NB4 (cell line): ENCODE results near the gene OSER1.

Experiments used
- CTCF ChIP-seq: IDR thresholded peaks from one replicate; pipeline ENCODE4 v1.5.1; 2012; ENCODE audit warnings: low read depth, low read length
- MYC ChIP-seq: IDR thresholded peaks from 2 replicates; pipeline ENCODE4 v1.6.1; 2011; ENCODE audit warnings: low read depth, low read length
- POLR2A ChIP-seq: IDR thresholded peaks from 2 replicates; pipeline ENCODE4 v1.6.1; 2011; ENCODE audit warnings: mild to moderate bottlenecking; ENCODE audit not compliant: insufficient read length; ENCODE audit errors: extremely low read depth

GRCh38 chr20:44146272-44146671 is 64.3 kb downstream of the OSER1 start:
- TF ChIP-seq CTCF (no peak), POLR2A (no peak), MYC (no peak)
